ENCODE measurements around the gene ASB9. TPM values are rescaled to one million over a fixed set of nuclear protein-coding genes. Genes with fewer than 3 reads are reported as not detected.
"Not testable (repeated sequence)": the region's sequence is repeated elsewhere in the genome, so short reads cannot be mapped to it uniquely, and the experiment has no call there.

Gene ASB9
- total RNA-seq, 2 donors from 2014 or later: 1.6 to 4.9 TPM

DNA sequence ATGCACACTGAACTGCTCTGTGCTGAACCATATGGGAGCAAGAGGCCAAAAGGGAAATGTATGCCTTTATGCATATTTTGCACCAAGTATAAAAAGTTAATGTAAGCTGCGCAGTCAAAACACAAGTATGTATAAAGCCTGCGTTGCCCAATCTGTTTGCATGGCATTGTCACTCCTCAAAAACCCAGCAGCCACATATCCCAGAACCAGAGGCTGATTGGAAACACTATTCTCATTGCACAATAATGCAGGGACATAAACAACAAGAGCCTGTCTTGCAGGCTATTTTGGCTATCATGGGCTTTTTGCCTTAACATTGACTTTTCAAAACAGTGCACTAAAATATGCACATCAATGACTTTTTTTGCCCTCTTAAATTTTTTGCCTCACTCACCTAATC lies 5.1 kb upstream of the ASB9 start:
- Histone ChIP-seq H3K27ac (no peak overlapping the region), H3K9me3 (no peaks in the 10 kb centered on the region), H3K4me1 (no peaks in the 10 kb centered on the region), H3K27me3 (no peaks in the 10 kb centered on the region), H3K4me3 (no peak overlapping the region), H3K36me3 (replicated peaks in 1 of 2; ENCODE audit: insufficient read depth in 1 of 2, low read depth in 2 of 2) (no peaks in the 10 kb centered on the region)
- 100% methylated on average over 2 of the region's 2 CpGs; no CpG with 5 or more reads in 1 of the 2 donors for WGBS, 2 donors
- ATAC-seq (no peak), DNase-seq (no peak)
- intact Hi-C loops (cut with DNase I): no loop called here
- TF ChIP-seq POLR2A (IDR thresholded peaks at IDR 0.05): no peak
- TF ChIP-seq, protein P1, sequence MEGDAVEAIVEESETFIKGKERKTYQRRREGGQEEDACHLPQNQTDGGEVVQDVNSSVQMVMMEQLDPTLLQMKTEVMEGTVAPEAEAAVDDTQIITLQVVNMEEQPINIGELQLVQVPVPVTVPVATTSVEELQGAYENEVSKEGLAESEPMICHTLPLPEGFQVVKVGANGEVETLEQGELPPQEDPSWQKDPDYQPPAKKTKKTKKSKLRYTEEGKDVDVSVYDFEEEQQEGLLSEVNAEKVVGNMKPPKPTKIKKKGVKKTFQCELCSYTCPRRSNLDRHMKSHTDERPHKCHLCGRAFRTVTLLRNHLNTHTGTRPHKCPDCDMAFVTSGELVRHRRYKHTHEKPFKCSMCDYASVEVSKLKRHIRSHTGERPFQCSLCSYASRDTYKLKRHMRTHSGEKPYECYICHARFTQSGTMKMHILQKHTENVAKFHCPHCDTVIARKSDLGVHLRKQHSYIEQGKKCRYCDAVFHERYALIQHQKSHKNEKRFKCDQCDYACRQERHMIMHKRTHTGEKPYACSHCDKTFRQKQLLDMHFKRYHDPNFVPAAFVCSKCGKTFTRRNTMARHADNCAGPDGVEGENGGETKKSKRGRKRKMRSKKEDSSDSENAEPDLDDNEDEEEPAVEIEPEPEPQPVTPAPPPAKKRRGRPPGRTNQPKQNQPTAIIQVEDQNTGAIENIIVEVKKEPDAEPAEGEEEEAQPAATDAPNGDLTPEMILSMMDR (IDR thresholded peaks at IDR 0.05): no peak

GRCh38 chrX:15273275-15273674 lies 3.4 kb upstream of the ASB9 start:
- intact Hi-C loops (cut with DNase I); DNase-seq; ATAC-seq; H3K36me3 ChIP-seq (replicated peaks in 1 of 2; ENCODE audit: insufficient read depth in 1 of 2, low read depth in 2 of 2); H3K4me1 ChIP-seq; H3K27ac ChIP-seq; H3K4me3 ChIP-seq; H3K27me3 ChIP-seq; H3K9me3 ChIP-seq: not testable (repeated sequence)
- 85 to 91% methylated on average over 8 to 9 of the region's 10 CpGs for WGBS, 2 donors

GRCh38 chrX:15271757-15272156 lies 1.9 kb upstream of the ASB9 start:
- no peaks in the 10 kb centered on the region for H3K36me3 ChIP-seq (replicated peaks in 1 of 2; ENCODE audit: insufficient read depth in 1 of 2, low read depth in 2 of 2)
- H3K27ac ChIP-seq: no peak overlapping the region
- 39 to 91% methylated on average over 1 of the region's 1 CpG for WGBS, 2 donors
- H3K4me1 ChIP-seq: no peaks in the 10 kb centered on the region
- no peak for DNase-seq
- ATAC-seq: no peak
- H3K27me3 ChIP-seq: no peaks in the 10 kb centered on the region
- intact Hi-C loops (cut with DNase I): no loop called here
- no peak overlapping the region for H3K4me3 ChIP-seq
- no peaks in the 10 kb centered on the region for H3K9me3 ChIP-seq
- TF ChIP-seq POLR2A (IDR thresholded peaks at IDR 0.05): no peak
- TF ChIP-seq, protein P1 (IDR thresholded peaks at IDR 0.05): no peak

GRCh38 chrX:15269120-15269519 lies 763 bp downstream of the ASB9 start:
- DNase-seq (no peak), ATAC-seq (no peak)
- no peak for TF ChIP-seq POLR2A (IDR thresholded peaks at IDR 0.05)
- TF ChIP-seq, protein P1 (IDR thresholded peaks at IDR 0.05): no peak
- Histone ChIP-seq H3K9me3 (no peaks in the 10 kb centered on the region), H3K27ac (peak overlapping the region; percentile 19 to 84 (median 66)), H3K4me1 (no peaks in the 10 kb centered on the region), H3K27me3 (no peaks in the 10 kb centered on the region), H3K36me3 (replicated peaks in 1 of 2; ENCODE audit: insufficient read depth in 1 of 2, low read depth in 2 of 2) (no peaks in the 10 kb centered on the region), H3K4me3 (no peak overlapping the region)
- intact Hi-C loops (cut with DNase I): no loop called here
- WGBS, 2 donors: 40 to 64% methylated on average over 1 of the region's 1 CpG

GRCh38 chrX:15254852-15255251 lies 15.0 kb downstream of the ASB9 start:
- intact Hi-C loops (cut with DNase I): no loop called here
- DNase-seq (no peak), ATAC-seq (no peak)

More at GRCh38 chrX:15254852-15255251, 15.0 kb downstream of the ASB9 start:
- H3K9me3 ChIP-seq: no peaks in the 10 kb centered on the region
- TF ChIP-seq POLR2A (IDR thresholded peaks at IDR 0.05): no peak
- TF ChIP-seq, protein P1 (IDR thresholded peaks at IDR 0.05): no peak
- no peaks in the 10 kb centered on the region for H3K27me3 ChIP-seq
- H3K4me1 ChIP-seq: no peaks in the 10 kb centered on the region
- H3K27ac ChIP-seq: no peak overlapping the region
- H3K4me3 ChIP-seq: no peak overlapping the region
- no peaks in the 10 kb centered on the region for H3K36me3 ChIP-seq (replicated peaks in 1 of 2; ENCODE audit: insufficient read depth in 1 of 2, low read depth in 2 of 2)
